NCI-H2227 treated with DMSO at 0.1 percent for 48 hours (cell line): ENCODE measurements around the gene RFTN1.

Source experiments
- DNase-seq: peaks from one replicate; lab custom pipeline; 2025; lab: John Stamatoyannopoulos, UW

Gene RFTN1

GRCh38 chr3:16357186-16358121, 156.0 kb downstream of the RFTN1 start:
- no peak for DNase-seq

DNA sequence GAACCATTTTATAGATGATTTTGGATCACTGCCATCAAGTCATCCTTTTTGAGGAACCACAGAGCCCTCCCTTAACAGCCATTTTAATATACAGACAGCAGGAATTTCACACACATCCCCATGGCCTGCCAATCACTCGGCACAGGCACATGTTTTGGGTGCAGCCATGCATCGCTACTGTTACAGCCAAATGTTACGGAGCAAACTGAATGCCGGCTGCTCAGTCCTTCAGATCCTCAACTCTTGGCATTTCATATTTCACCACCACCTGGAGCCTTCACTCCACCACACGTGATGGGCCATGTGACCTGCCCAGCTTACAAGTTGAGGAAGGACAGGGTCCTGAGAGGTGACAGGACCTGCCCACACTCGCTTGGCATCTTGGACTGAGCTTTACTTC, 157.7 kb downstream of the RFTN1 start:
- DNase-seq: no peak

- DNase-seq: no peak
Observed at GRCh38 chr3:16354291-16354690, 159.2 kb downstream of the RFTN1 start.

DNA sequence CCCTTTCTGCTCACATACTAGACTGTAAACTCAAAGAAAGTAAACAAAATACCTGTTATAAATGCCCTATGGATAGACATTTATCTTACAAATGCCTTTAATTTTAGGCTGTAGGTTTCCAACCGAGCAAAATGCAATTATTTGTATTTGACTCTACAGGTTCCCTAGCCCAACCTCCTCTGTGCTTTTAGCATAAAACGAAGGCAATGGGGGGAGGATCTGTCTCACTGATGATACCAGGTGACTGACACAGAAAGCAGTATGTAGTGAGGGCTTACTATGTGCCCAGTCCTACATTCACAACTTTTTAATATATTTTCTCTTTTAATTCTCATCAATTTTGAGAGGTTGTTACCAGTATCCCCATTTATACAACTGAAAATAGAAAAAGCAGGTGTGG, 161.1 kb downstream of the RFTN1 start:
- peak; percentile 7 for DNase-seq

GRCh38 chr3:16350597-16351318, 162.7 kb downstream of the RFTN1 start:
- DNase-seq: no peak

DNA sequence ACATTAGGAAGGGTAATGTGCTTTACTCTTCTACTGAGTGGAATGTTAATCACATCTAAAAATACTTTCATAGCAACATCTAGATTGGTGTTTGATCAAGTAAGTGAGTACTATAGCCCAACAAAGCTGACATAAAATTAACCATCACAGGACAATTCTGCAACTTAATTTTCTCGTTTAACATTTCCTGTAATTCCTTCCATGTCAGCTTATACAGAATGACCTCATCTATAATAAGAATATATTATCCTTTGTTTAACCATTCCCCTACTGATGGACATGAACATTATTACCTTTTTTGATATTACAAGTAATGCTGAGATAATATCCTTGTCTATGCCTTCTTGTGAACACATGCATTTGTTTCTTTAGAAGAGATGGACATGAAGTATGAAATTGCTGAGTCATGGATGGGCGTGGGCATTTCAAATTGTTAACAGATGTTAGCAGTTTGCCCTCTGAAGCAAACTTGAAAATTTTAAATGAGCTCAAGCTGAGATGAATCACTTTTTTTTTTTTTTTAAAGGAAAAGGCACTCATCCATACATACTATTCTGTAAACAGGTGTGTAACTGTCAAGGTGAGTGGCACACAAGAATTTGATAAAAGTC, 163.4 kb downstream of the RFTN1 start:
- DNase-seq: no peak

GRCh38 chr3:16347548-16347947, 166.0 kb downstream of the RFTN1 start:
- DNase-seq: no peak

DNA sequence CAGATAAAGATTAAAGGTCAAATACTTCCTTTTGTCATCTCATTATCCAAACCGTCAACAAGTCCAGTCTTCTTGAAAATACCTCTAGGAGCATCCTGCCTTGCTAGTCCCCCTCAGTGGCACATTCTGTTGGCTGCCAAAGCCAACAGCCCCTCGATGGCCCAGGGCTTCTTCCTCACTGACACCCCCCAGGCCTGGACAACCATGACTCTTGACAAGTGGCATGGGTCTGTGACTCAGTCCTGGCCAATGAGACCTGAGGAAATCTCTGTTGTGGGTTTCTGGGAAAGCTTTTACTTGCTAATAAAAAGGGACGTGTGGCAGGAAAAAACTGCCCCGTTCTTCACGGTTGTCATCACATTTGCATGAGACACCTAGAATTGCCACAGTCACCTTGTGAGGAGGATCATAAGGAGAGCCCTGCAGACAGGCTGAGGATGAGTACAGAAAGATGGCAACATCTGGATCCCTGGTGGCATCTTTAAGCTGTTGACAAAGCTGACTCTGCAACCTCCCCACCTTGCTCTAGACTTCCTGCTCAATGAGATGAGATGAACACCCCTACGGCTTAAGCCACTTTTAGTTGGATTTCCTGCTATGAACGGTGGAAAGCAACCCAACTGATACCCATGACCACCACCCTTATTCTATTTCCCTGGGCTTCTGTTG, 167.0 kb downstream of the RFTN1 start:
- DNase-seq: no peak

DNA sequence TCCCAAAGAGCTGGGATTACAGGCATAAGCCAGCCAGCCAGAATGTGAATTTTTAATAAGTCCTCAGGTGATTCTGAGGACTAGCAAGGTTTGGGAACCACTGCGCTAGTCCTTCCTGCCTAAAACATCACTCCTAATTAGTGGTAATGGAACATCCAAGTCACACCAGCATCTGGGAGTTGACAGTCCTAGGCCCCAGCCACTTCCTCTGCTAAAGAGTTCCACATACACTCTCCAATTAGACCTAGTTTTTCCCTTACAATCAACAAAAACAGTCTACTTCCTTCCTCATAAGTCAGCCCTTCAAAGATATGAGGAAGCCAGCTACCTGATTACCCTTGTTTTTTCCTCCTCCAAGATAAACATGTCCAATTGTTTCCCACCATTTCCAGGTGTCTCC, 170.4 kb downstream of the RFTN1 start:
- no peak for DNase-seq

DNA sequence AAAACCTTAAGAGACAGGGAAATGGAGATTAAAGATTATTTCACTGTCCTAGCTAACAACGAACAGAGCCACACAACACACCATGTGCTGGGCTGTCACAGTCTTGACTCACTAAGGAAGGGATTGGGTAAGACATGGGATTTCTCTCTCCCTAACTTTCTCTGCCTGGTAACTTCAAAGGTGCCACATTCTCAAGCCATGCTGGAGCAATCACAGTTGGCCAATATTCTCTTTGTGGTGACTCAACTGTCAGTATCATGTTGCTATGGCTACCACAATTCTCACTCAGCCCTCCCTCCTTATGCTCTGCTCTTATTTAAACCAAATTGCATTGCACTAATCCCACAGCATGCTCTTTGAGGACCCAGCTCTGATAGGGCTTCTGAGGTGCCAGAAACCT, 174.5 kb downstream of the RFTN1 start:
- DNase-seq: no peak

GRCh38 chr3:16337856-16338540, 175.5 kb downstream of the RFTN1 start:
- no peak for DNase-seq

GRCh38 chr3:16336825-16337224, 176.7 kb downstream of the RFTN1 start:
- DNase-seq: no peak

- DNase-seq: no peak
Observed at GRCh38 chr3:16335772-16336645, 177.5 kb downstream of the RFTN1 start.

GRCh38 chr3:16335333-16335732, 178.2 kb downstream of the RFTN1 start:
- DNase-seq: no peak

DNA sequence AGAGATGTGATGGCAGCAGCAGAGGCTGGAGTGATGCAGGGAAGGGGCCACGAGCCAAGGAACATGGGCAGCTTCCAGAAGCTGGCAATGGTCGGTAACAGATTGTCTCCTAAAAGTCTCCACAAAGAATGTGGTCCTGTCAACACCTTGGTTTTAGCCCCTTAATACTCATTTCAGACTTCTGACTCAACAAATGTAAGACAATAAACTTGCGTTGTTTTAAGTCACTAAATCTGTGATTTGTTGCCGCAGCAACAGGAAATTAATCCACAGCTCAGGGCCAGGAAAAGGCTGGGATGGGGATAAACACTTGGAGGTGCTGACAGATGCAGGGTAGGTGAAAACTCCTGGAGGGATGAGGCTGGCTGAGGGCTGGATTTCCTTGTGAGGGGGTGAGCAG, 178.6 kb downstream of the RFTN1 start:
- DNase-seq: no peak

DNA sequence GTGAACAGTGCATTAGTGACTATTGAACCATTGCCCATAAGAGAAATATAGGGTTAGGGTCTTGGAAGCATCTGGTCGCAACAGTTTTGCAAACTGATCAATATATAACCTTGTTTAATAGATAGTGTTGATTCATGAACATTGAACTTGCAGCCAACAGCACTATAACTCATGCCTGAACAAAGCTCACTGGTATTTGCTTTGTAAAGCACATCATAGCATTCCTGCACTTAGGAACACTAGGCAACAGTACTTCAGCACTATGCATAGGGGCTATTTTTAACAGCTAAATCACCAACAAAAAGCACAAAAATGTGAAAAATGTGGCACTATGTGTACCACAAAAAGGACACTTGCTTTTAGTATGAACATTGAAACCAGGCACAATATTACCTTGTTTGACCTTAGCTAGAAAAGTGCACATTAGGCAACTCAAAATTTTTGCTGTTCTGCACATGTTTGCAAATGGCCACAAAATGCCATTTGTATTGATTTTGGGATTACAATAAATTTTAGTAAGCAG, 180.5 kb downstream of the RFTN1 start:
- no peak for DNase-seq

- no peak for DNase-seq
Observed at GRCh38 chr3:16331319-16331883, 182.1 kb downstream of the RFTN1 start.

- no peak for DNase-seq
Observed at GRCh38 chr3:16330351-16330750, 183.1 kb downstream of the RFTN1 start.

DNA sequence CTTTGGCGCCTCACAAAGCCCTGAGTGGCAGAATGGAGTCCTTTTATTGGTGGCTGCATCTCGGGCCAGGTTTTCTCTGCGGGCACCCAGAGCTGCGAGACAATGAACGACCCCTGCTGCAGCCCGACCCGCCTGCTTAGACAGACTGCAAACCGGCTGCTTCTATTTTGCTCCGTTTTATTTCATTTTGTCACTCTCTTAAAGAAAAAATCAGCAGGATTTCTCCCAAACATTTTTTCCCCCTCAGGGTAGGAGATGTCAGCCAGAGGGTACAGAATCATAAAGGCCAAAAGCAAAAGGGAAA, 183.7 kb downstream of the RFTN1 start:
- DNase-seq: no peak
